ENCODE measurements around the gene TXNDC12.
"Not testable (repeated sequence)": the region's sequence is repeated elsewhere in the genome, so short reads cannot be mapped to it uniquely, and the experiment has no call there.

The TXNDC12 gene

DNA sequence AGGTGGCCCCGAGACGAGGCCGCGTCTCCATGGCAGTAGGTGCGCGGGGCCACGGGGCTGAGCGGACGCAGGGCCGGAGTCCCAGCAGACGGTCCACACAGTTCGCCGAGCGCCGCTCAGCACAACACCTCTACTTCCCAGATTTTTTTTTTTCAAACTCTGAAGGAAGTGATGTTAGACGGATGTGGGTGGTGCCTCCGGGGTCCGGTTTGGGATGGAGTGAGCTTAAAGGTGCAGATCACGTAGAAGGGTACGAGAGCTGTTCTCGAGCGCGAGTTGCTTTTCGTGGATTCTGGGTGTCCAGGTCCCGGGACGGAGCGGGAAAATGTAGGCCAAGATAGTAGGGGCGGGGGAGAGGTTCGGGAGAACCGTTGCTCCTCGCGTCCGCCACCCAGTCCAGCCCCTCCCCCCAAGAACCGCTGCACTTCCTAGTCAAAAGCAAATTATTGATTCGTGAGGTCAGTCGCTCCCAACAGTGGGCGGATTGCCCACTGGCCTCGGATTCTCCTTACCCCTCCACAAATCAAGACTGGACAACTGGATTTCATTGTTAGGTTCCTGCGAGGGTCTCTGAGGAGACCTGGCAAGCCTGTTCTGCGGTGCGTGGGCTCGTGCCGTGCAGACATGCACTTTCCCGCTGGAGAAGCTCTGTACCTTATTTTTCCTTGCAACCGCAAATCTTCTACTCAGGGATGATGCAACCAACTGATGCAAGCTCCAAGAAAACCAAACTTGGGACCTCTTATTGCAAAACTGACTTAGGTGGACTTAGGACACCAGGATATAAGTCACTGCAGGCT is at the start of gene TXNDC12:
Gene TXNDC12, minus strand, starts transcription at position 126 of the 800 bp plus-strand sequence. Its CDS starts 95 bp downstream, at position 31.
- H3K36me3 Mint-ChIP-seq (ENCODE audit: low read depth) = peaks cover 17% of the 10 kb centered on the region
- H3K4me1 Mint-ChIP-seq = peaks cover 45% of the 10 kb centered on the region
- no peaks in the 10 kb centered on the region for H3K9me3 Mint-ChIP-seq
- peak within 1 kb of the TSS; percentile 93 to 97 (median 97) for H3K4me3 Mint-ChIP-seq
- H3K27ac Mint-ChIP-seq = peak within 1 kb of the TSS; percentile 94 to 98 (median 96)
- H3K27me3 Mint-ChIP-seq (ENCODE audit: low read depth) = no peaks in the 10 kb centered on the region
- TF ChIP-seq, protein P1, sequence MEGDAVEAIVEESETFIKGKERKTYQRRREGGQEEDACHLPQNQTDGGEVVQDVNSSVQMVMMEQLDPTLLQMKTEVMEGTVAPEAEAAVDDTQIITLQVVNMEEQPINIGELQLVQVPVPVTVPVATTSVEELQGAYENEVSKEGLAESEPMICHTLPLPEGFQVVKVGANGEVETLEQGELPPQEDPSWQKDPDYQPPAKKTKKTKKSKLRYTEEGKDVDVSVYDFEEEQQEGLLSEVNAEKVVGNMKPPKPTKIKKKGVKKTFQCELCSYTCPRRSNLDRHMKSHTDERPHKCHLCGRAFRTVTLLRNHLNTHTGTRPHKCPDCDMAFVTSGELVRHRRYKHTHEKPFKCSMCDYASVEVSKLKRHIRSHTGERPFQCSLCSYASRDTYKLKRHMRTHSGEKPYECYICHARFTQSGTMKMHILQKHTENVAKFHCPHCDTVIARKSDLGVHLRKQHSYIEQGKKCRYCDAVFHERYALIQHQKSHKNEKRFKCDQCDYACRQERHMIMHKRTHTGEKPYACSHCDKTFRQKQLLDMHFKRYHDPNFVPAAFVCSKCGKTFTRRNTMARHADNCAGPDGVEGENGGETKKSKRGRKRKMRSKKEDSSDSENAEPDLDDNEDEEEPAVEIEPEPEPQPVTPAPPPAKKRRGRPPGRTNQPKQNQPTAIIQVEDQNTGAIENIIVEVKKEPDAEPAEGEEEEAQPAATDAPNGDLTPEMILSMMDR (IDR thresholded peaks at IDR 0.05; ENCODE audit: unreplicated experiment in 3 of 3) = no peak

DNA sequence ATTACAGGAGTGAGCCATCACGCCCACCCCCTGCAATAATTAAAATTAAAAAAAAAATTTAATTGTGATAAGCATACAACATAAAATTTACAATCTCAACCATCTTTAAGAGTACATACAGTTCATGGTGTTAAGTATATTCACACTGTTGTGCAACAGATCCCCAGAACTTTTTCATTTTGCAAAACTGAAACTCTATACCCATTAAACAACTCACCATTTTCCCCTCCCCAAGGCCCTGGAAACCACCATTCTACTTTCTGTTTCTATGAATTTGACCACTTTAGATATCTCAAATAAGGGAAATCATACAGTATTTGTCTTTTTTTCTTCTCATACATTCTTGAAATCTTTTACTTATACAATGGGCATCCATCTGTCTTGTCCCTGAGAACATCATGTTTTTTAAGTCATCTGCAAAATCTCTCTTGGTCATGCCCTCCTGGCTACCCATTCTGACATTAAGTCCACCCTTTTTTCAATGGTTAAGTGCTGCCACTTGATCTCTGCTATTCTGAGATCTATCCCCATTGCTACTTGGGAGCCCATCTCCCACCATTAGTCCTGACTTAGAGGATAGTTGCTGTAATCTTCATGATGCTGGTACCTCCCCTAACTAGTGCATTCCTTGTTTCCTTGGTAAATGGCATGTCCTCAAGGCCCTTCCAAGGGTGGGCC is 47.5 kb upstream of the TXNDC12 start:
- no peaks in the 10 kb centered on the region for H3K9me3 Mint-ChIP-seq
- TF ChIP-seq, protein P1 (IDR thresholded peaks at IDR 0.05; ENCODE audit: unreplicated experiment in 3 of 3) = no peak
- H3K4me3 Mint-ChIP-seq = no peak overlapping the region
- no peaks in the 10 kb centered on the region for H3K4me1 Mint-ChIP-seq
- no peaks in the 10 kb centered on the region for H3K36me3 Mint-ChIP-seq (ENCODE audit: low read depth)
- no peaks in the 10 kb centered on the region for H3K27me3 Mint-ChIP-seq (ENCODE audit: low read depth)
- no peak overlapping the region for H3K27ac Mint-ChIP-seq

DNA sequence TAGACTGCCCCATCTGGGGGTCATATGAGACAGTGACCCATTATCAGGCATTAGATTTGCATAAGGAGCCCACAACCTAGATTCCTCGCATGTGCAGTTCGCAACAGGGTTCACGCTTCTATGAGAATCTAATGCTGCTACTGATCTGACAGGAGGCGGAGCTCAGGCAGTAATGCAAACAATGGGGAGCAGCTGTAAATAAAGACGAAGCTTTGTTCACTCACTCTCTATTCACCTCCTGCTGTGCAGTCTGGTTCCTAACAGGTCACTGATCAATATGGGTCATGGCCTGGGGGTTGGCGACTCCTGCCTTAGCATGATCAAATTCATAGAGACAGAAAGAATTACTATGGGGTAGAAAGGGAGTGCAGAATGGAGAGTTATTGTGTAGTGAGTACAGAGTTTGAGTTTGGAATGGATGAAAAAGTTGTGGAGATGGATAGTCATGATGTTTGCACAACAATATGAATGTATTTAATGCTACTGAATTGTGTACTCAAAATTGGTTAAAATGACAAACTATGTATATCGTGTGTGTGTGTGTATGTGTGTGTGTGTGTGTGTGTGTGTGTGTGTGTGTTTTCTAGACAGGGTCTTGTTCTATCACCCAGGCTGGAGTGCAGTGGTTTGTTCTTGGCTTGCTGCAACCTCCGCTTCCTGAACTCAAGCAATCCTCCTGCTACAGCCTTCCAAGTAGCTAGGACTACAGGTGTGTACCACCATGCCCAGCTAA is 43.3 kb upstream of the TXNDC12 start:
- Mint-ChIP-seq H3K27me3 (ENCODE audit: low read depth) (no peaks in the 10 kb centered on the region), H3K9me3 (no peaks in the 10 kb centered on the region), H3K36me3 (ENCODE audit: low read depth) (no peaks in the 10 kb centered on the region), H3K4me3 (no peak overlapping the region), H3K4me1 (no peaks in the 10 kb centered on the region), H3K27ac (no peak overlapping the region)
- TF ChIP-seq, protein P1 (IDR thresholded peaks at IDR 0.05; ENCODE audit: unreplicated experiment in 3 of 3) = no peak

DNA sequence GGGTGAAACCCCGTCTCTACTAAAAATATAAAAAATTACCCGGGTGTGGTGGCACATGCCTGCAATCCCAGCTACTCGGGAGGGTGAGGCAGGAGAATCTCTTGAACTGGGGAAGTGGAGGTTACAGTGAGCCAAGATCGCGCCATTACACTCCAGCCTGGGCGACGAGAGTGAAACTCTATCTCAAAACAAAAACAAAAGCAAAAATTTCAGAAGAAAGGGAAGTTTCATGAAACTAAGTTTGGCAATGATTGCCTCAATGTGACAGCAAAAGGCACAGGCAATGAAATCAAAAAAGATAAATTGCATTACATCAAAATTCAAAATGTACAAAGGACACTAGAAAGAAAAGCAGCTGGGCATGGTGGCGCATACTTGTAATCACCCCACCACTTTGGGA is 41.2 kb upstream of the TXNDC12 start:
- H3K4me3 Mint-ChIP-seq = no peak overlapping the region
- H3K4me1 Mint-ChIP-seq = no peaks in the 10 kb centered on the region
- H3K9me3 Mint-ChIP-seq = peaks cover 2% of the 10 kb centered on the region
- no peak overlapping the region for H3K27ac Mint-ChIP-seq
- H3K27me3 Mint-ChIP-seq (ENCODE audit: low read depth) = no peaks in the 10 kb centered on the region
- TF ChIP-seq, protein P1 (IDR thresholded peaks at IDR 0.05; ENCODE audit: unreplicated experiment in 3 of 3) = no peak
- H3K36me3 Mint-ChIP-seq (ENCODE audit: low read depth) = peaks cover 4% of the 10 kb centered on the region

DNA sequence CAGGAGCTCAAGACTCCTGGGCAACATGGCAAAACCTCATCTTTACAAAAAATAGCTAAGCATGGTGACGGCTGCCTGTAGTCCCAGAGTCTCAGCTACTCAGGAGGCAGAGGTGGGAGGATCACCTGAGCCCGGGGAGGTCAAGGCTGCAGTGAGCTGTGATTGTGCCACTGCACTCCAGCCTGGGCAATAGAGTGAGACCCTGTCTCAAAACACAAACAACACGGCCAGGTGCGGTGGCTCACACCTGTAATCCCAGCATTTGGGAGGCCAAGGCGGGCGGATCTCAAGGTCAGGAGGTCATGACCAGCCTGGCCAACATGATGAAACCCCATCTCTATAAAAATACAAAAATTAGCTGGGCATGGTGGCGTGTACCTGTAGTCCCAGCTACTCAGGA is 39.3 kb upstream of the TXNDC12 start:
- H3K27ac Mint-ChIP-seq; H3K9me3 Mint-ChIP-seq; H3K27me3 Mint-ChIP-seq (ENCODE audit: low read depth); H3K4me1 Mint-ChIP-seq; H3K4me3 Mint-ChIP-seq: not testable (repeated sequence)
- H3K36me3 Mint-ChIP-seq (ENCODE audit: low read depth) = peaks cover 19% of the 10 kb centered on the region

DNA sequence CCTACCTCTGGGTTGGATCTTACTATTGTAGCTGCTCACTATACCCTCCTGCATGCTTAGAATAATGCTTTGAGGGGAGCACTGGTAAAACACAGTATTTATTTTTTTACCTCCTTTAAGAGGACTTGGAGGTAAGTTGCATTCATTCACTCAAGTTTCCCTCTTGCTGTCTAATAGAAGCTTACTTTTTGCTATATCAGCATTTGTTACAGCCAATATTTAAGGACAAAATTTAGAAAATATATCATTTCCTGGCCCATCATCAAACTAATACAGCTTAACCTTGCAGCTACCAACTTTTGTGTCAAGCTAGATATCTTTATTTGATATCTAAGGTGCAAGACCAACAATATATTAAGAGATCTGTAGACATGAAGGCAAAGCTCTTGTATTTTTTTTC is 32.9 kb upstream of the TXNDC12 start:
- not testable (repeated sequence) for H3K27me3 Mint-ChIP-seq (ENCODE audit: low read depth); H3K4me1 Mint-ChIP-seq; H3K27ac Mint-ChIP-seq; H3K9me3 Mint-ChIP-seq; H3K4me3 Mint-ChIP-seq
- H3K36me3 Mint-ChIP-seq (ENCODE audit: low read depth) = peaks cover 47% of the 10 kb centered on the region
